ENCODE measurements around the gene KRT10.

KRT10 gene

GRCh38 chr17:40852364-40852763 is 29.9 kb upstream of the KRT10 start:
- Histone ChIP-seq H3K4me2 (ENCODE audit: insufficient read depth, low read length) (no peak overlapping the region), H3K9me3 (ENCODE audit: insufficient read depth, low read length, severe bottlenecking) (no peaks in the 10 kb centered on the region), H3K36me3 (ENCODE audit: insufficient read depth, low read length) (no peaks in the 10 kb centered on the region), H2AFZ (ENCODE audit: low read depth, low read length) (no peak overlapping the region), H4K20me1 (ENCODE audit: insufficient read depth, low read length) (no peaks in the 10 kb centered on the region), H3K27ac (ENCODE audit: low read length) (no peak overlapping the region), H3K27me3 (ENCODE audit: insufficient read depth, low read length, poor library complexity) (peaks cover 8% of the 10 kb centered on the region), H3K79me2 (ENCODE audit: insufficient read depth, low read length) (no peaks in the 10 kb centered on the region), H3K4me3 (ENCODE audit: low read depth in 1 of 2, low read length in 2 of 2) (no peak overlapping the region), H3K9ac (ENCODE audit: low read depth, low read length) (no peak overlapping the region), H3K4me1 (ENCODE audit: insufficient read depth, low read length) (no peaks in the 10 kb centered on the region)
- TF ChIP-seq EZH2 (IDR thresholded peaks at IDR 0.05; ENCODE audit: borderline replicate concordance, low read depth, low read length, severe bottlenecking) (no peak), CTCF (IDR thresholded peaks at IDR 0.05; ENCODE audit: borderline replicate concordance, extremely low read depth, low read length, poor library complexity, severe bottlenecking) (no peak)
- DNase-seq (no peak), ATAC-seq (ENCODE audit: insufficient read depth, low read depth) (no peak)

- Histone ChIP-seq H3K4me2 (ENCODE audit: insufficient read depth, low read length) (no peak overlapping the region), H4K20me1 (ENCODE audit: insufficient read depth, low read length) (no peaks in the 10 kb centered on the region), H3K4me1 (ENCODE audit: insufficient read depth, low read length) (no peaks in the 10 kb centered on the region), H2AFZ (ENCODE audit: low read depth, low read length) (no peak overlapping the region), H3K27me3 (ENCODE audit: insufficient read depth, low read length, poor library complexity) (peaks cover 8% of the 10 kb centered on the region), H3K9ac (ENCODE audit: low read depth, low read length) (no peak overlapping the region), H3K4me3 (ENCODE audit: low read depth in 1 of 2, low read length in 2 of 2) (no peak overlapping the region), H3K36me3 (ENCODE audit: insufficient read depth, low read length) (no peaks in the 10 kb centered on the region), H3K79me2 (ENCODE audit: insufficient read depth, low read length) (no peaks in the 10 kb centered on the region), H3K9me3 (ENCODE audit: insufficient read depth, low read length, severe bottlenecking) (no peaks in the 10 kb centered on the region), H3K27ac (ENCODE audit: low read length) (no peak overlapping the region)
- no peak for ATAC-seq (ENCODE audit: insufficient read depth, low read depth)
- no peak for DNase-seq
- no peak for TF ChIP-seq EZH2 (IDR thresholded peaks at IDR 0.05; ENCODE audit: borderline replicate concordance, low read depth, low read length, severe bottlenecking)
- no peak for TF ChIP-seq CTCF (IDR thresholded peaks at IDR 0.05; ENCODE audit: borderline replicate concordance, extremely low read depth, low read length, poor library complexity, severe bottlenecking)
Observed at GRCh38 chr17:40850293-40850972, 28.0 kb upstream of the KRT10 start.

GRCh38 chr17:40849723-40850122 is 27.3 kb upstream of the KRT10 start:
- Histone ChIP-seq H3K4me2 (ENCODE audit: insufficient read depth, low read length) (no peak overlapping the region), H2AFZ (ENCODE audit: low read depth, low read length) (no peak overlapping the region), H3K9ac (ENCODE audit: low read depth, low read length) (no peak overlapping the region), H4K20me1 (ENCODE audit: insufficient read depth, low read length) (no peaks in the 10 kb centered on the region), H3K4me1 (ENCODE audit: insufficient read depth, low read length) (no peaks in the 10 kb centered on the region), H3K9me3 (ENCODE audit: insufficient read depth, low read length, severe bottlenecking) (no peaks in the 10 kb centered on the region), H3K36me3 (ENCODE audit: insufficient read depth, low read length) (no peaks in the 10 kb centered on the region), H3K79me2 (ENCODE audit: insufficient read depth, low read length) (no peaks in the 10 kb centered on the region), H3K27me3 (ENCODE audit: insufficient read depth, low read length, poor library complexity) (peaks cover 8% of the 10 kb centered on the region), H3K4me3 (ENCODE audit: low read depth in 1 of 2, low read length in 2 of 2) (no peak overlapping the region), H3K27ac (ENCODE audit: low read length) (no peak overlapping the region)
- ATAC-seq (ENCODE audit: insufficient read depth, low read depth) (no peak), DNase-seq (no peak)
- TF ChIP-seq CTCF (IDR thresholded peaks at IDR 0.05; ENCODE audit: borderline replicate concordance, extremely low read depth, low read length, poor library complexity, severe bottlenecking) = no peak
- no peak for TF ChIP-seq EZH2 (IDR thresholded peaks at IDR 0.05; ENCODE audit: borderline replicate concordance, low read depth, low read length, severe bottlenecking)

All from DND-41 (cell line).